Umbilical cord (tissue), 2 donors: Measurements from ENCODE around the gene DIP2B. TPM values are rescaled to one million over a fixed set of nuclear protein-coding genes. Genes with fewer than 3 reads are reported as not detected.
"Not testable (repeated sequence)": the region's sequence is repeated elsewhere in the genome, so short reads cannot be mapped to it uniquely, and the experiment has no call there.

Source experiments
- DNase-seq: peaks from one replicate; pipeline ENCODE4 v3.0.0-alpha.2; 2015; ENCODE audit warnings: low spot score
- total RNA-seq: library from RNA; depleted of rRNA; stranded (reverse); fragments of >200 nt; gene quantifications from one replicate; pipeline ENCODE4 v1.2.3, GENCODE V29; 2014; ENCODE audit warnings: low replicate concordance; ENCODE audit not compliant: insufficient read depth

Gene DIP2B
- total RNA-seq, 1 donor from 2014 or later: 32.7 TPM

- no peak for DNase-seq
Measured at GRCh38 chr12:50676756-50677155, 172.0 kb downstream of the DIP2B start.

GRCh38 chr12:50677858-50678257, 173.1 kb downstream of the DIP2B start:
- no peak for DNase-seq

- DNase-seq: no peak
Measured at GRCh38 chr12:50678650-50679365, 174.0 kb downstream of the DIP2B start.

- DNase-seq: no peak
Measured at GRCh38 chr12:50679612-50680011, 174.8 kb downstream of the DIP2B start.

GRCh38 chr12:50681064-50681463, 176.3 kb downstream of the DIP2B start:
- DNase-seq: not testable (repeated sequence)

GRCh38 chr12:50685641-50686040, 180.9 kb downstream of the DIP2B start:
- DNase-seq: no peak

GRCh38 chr12:50686406-50686805, 181.6 kb downstream of the DIP2B start:
- no peak for DNase-seq

GRCh38 chr12:50686976-50687375, 182.2 kb downstream of the DIP2B start:
- DNase-seq: no peak

- peak; percentile 47 for DNase-seq
Measured at GRCh38 chr12:50689437-50689836, 184.7 kb downstream of the DIP2B start.

- no peak for DNase-seq
Measured at GRCh38 chr12:50690925-50691324, 186.1 kb downstream of the DIP2B start.

GRCh38 chr12:50695961-50696360, 191.2 kb downstream of the DIP2B start:
- DNase-seq: no peak

GRCh38 chr12:50696931-50697330, 192.1 kb downstream of the DIP2B start:
- no peak for DNase-seq

GRCh38 chr12:50699154-50699553, 194.4 kb downstream of the DIP2B start:
- DNase-seq: no peak

GRCh38 chr12:50699940-50700339, 195.2 kb downstream of the DIP2B start:
- DNase-seq: no peak

- no peak for DNase-seq
Measured at GRCh38 chr12:50706606-50707005, 201.8 kb downstream of the DIP2B start.

GRCh38 chr12:50707396-50707795, 202.6 kb downstream of the DIP2B start:
- no peak for DNase-seq

GRCh38 chr12:50708631-50709030, 203.8 kb downstream of the DIP2B start:
- no peak for DNase-seq

GRCh38 chr12:50711121-50711520, 206.3 kb downstream of the DIP2B start:
- DNase-seq: no peak

- no peak for DNase-seq
Measured at GRCh38 chr12:50715174-50715573, 210.4 kb downstream of the DIP2B start.

- no peak for DNase-seq
Measured at GRCh38 chr12:50718760-50719159, 214.0 kb downstream of the DIP2B start.

- DNase-seq: peak; percentile 19
Measured at GRCh38 chr12:50720085-50720484, 215.3 kb downstream of the DIP2B start.

GRCh38 chr12:50720501-50720900, 215.7 kb downstream of the DIP2B start:
- peak; percentile 43 for DNase-seq

GRCh38 chr12:50723865-50724264, 219.1 kb downstream of the DIP2B start:
- peak; percentile 74 for DNase-seq
